NK-92 treated with Interleukin-12 subunit alpha and Interleukin-12 subunit beta, amount 100 ng/mL, for 24 hours (cell line): ENCODE data around the gene TMEM109.

Experiments used
- DNase-seq: peaks from one replicate; lab custom pipeline; 2025; lab: John Stamatoyannopoulos, UW

TMEM109 gene, protein sequence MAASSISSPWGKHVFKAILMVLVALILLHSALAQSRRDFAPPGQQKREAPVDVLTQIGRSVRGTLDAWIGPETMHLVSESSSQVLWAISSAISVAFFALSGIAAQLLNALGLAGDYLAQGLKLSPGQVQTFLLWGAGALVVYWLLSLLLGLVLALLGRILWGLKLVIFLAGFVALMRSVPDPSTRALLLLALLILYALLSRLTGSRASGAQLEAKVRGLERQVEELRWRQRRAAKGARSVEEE

DNA sequence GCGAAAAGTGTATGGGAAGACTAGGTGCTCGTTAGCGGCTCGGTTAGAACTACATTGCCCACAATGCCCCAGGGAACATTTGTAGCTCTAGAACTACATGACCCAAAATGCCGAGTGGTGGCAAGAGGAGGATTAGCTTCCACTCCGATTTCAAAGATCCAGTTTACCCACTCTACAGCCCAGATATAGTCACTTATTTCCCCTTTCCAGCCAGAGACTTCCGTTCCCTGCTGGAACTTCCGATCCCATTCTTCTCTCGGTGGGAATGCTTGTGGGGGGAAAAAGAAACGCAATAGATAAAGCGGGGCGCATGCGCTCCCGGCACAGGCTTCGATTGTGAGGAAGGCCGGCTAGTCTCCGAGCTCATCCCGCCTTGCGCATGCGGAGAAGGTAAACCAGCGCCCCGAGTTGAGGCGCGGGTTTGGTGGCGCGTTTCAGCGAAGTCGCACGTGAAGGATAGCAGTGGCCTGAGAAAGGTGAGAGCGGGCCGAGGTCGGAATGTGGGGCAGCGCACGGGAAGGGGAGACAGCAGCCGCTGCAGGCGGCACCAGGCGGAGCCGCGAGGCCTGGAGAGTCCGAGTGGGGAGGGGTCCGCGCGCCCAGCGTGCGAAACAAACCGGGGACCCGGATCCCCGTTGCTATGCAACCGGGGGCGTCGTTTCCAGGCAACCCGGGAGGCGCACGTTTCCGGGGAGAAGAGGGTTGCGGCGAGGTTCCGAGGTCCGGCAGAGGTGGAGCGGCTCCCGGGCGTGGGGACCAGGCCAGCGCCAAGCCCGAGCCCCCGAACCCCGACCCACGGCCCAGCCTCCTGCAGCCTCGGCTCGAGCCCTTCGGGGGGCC lies at the start of gene TMEM109:
TMEM109 (plus strand) TSS at position 366 of the 840 bp plus-strand sequence. CDS start 5,536 bp downstream, outside the sequence.
- DNase-seq: peak; percentile 88

DNA sequence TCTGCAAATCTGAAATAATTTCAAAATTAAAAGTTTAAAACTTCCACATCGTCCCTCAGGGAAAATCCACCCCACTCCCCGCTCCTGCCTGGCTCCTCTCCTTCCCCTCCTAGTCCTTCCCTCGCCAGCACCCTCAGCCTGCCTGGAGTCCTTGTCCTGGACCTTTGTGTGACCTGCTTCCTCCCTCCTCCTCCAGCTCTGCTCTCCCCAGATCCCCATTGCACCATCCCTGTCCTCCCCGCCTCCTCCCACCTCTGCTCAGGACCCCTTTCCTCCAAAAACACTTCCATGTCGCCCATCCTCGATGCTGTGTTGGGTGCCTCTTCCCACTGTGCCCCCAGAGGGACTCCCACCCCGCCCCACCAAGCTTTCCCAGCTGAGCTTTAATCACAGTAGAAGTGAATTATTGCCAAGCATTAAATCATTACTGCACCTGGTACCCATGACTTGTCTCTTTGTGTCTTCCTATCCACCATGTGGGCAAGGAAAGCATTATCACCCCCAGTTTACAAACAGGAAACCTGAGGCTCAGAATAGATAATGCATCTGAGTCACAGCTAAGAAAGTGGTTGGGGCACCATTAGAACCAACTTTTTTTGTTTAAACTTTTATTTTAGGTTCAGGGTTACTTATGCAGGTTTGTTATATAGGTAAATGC lies 49.0 kb upstream of the TMEM109 start:
- no peak for DNase-seq

DNA sequence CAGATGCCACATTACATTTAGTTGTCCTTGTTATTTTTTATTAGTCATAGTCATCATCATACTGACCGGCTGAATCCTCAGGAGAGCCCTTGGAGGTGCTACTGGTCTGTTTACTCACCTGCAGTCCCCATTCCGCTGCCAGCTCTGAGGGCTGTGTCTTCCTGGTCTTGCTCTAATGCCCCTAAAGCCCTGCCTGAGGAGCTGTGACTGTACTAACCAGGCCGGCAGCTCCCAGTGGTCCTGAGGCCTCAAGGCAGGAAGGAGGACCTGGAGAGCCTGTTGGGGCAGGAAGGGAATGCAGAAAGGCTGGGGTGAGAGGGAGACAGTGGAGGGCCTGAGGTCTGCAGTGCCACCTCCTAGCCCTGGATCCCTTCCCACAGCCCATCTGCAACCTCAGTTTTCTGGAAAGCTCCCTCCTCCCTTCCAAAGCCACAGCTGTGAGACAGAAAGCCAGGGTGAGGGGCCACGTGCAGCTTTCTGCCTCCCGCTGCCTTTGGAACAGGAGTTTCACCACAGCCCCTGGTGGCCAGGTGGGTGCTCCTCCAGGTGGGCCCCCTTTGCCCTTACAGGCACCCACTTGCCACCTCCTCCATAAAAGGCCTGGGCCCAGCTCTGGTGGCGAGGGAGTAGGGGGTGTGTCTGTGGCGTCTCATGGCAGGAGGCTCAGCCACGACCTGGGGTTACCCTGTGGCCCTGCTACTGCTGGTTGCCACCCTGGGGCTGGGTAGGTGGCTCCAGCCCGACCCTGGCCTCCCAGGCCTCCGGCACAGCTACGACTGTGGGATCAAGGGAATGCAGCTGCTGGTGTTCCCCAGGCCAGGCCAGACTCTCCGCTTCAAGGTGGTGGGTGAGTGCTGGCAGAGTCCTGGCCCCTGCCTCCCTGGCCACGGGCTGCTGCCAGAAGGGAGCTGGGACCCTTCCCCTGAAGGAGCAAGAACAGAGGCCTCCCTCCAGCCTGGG lies 46.8 kb upstream of the TMEM109 start, which contains the start of gene ZP1:
ZP1 (plus strand) TSS at position 632 of the 960 bp plus-strand sequence; CDS start at position 652, 20 bp downstream.
- no peak for DNase-seq

DNA sequence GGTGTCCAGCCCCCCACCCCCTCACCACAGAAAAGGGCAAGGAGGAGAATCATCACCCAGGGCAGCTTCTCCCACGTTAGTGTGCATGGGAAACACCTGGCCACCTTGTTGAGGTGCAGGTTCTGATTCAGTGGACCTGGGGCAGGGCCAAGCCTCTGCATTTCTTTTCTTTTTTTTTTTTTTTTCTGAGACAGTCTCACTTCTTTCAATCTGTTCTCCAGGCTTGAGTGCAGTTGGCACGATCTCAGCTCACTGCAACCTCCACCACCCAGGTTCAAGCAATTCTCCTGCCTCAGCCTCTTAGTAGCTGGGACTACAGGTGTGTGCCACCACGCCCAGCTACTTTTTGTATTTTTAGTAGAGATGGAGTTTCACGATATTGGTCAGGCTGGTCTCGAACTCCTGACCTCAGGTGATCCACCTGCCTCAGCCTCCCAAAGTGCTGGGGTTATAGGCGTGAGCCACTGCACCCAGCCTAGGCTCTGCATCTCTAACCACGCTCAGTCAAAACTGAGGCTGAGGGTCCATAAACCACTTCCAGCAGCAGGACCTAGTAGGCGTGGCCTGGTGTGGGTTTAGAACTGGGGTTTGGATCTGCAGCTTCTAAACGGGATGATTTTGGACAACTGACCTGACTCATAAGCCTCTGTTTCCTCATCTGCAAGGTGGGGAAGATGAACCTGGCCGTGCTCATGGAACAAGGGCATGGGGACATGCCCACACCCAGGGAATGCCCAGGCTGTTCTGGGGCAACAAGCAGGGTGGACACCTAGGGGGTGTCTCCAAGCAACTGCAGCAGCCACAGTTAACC lies 45.9 kb upstream of the TMEM109 start:
- no peak for DNase-seq

DNA sequence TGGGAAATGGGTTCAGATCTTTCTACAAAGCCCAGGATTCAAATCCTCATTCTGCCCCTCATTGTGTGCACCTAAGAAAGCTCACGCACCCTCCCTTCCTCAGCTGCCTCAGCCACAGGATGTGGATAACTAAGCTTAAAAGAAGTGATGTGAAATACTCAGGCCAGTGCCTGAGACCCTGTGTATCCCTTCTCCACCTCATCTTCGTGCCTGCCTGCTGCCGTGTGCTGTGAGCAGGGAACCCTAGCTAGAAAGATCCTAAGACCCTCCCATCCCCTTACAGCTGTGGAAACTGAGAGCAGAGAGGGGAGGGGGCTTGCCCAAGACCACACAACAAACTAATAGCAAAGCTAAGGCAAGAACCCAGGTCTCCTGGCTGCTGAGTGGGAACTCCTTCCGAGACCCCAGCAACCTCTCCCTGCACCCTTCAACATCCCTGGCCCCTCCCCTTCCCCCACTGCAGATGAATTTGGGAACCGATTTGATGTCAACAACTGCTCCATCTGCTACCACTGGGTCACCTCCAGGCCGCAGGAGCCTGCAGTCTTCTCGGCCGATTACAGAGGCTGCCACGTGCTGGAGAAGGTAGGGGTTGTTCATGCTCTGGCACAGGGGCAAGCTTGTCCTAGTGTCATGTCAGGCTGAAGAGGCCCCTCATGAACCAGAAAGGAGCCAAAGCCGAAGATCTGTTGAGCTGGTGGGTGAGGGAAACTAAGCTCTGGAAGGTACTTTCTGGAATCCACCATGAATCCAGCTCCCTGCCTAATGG lies 45.1 kb upstream of the TMEM109 start:
- DNase-seq: no peak

DNA sequence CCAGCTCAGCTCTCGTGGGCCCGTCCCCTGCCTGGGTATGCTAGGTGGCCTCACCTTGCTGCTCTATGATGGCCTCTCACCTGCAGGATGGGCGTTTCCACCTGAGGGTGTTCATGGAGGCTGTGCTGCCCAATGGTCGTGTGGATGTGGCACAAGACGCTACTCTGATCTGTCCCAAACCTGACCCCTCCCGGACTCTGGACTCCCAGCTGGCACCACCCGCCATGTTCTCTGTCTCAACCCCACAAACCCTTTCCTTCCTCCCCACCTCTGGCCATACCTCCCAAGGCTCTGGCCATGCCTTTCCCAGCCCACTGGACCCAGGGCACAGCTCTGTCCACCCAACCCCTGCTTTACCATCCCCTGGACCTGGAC lies 44.5 kb upstream of the TMEM109 start:
- no peak for DNase-seq

DNA sequence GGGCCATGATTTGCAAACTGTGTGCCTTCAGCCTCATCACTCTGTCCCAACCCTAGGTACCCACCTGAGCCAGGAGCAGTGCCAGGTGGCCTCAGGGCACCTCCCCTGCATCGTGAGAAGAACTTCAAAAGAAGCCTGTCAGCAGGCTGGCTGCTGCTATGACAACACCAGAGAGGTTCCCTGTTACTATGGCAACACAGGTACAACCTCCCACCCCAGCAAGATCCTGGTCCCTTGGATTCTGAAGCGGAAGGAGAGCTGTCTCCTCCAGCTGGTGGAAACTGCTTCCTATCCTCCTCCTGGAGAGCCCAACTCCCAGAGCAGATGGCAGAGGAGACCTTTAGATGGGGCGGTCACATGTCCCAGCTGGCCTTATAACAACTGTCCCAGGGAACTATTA lies 43.7 kb upstream of the TMEM109 start:
- DNase-seq: no peak

DNA sequence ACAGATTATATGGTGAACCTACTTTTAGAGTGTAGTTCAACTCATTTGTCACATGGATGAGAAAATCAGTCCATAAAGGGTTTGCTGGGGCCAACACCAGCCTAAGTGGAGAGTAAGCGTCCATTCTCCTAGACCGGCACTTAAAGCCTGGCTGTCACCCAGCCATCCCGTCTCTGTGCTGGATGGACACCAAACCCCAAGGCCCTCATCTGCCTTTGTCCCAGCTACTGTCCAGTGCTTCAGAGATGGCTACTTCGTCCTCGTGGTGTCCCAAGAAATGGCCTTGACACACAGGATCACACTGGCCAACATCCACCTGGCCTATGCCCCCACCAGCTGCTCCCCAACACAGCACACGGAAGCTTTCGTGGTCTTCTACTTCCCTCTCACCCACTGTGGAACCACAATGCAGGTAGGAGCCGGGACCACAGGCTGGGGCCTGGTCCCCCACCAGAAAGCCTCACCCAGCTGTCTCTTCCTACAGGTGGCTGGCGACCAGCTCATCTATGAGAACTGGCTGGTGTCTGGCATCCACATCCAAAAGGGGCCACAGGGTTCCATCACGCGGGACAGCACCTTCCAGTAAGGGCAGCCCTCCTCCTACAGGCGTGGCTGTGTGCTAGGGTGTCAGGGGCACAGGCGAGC lies 43.1 kb upstream of the TMEM109 start:
- no peak for DNase-seq

DNA sequence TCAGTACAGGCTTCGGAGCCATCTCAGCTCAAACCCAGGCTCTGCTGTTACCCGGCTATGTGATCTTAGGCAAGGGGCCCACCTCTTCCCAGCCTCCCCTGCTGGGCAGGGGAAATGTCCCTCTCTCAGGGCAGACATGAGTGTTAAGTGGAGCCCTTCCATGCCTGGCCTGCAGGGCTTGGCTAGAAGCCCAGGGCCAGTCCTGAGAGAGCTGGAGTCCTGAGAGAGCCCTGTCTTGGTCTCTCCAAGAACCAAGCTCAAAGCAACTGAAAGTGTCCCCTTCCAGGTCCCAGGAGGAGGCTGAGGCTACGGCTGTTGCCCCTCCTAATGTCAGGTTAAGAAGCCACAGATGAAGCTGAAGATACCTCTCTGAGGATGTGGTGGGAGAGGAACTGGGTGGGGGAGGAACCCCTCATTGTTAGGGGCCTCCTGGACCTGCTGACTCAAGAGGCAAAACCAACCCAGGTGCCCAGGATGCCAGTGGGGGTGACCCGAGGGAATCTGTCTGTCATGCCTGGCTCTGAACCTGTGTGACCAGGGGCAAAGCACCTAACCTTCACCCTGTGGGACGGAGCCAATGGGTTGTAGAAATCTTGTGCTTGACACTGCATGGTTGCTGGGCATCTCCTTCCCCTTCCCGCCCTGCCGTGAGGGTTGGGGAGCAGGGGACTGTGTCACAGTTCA lies 42.4 kb upstream of the TMEM109 start:
- DNase-seq: no peak

DNA sequence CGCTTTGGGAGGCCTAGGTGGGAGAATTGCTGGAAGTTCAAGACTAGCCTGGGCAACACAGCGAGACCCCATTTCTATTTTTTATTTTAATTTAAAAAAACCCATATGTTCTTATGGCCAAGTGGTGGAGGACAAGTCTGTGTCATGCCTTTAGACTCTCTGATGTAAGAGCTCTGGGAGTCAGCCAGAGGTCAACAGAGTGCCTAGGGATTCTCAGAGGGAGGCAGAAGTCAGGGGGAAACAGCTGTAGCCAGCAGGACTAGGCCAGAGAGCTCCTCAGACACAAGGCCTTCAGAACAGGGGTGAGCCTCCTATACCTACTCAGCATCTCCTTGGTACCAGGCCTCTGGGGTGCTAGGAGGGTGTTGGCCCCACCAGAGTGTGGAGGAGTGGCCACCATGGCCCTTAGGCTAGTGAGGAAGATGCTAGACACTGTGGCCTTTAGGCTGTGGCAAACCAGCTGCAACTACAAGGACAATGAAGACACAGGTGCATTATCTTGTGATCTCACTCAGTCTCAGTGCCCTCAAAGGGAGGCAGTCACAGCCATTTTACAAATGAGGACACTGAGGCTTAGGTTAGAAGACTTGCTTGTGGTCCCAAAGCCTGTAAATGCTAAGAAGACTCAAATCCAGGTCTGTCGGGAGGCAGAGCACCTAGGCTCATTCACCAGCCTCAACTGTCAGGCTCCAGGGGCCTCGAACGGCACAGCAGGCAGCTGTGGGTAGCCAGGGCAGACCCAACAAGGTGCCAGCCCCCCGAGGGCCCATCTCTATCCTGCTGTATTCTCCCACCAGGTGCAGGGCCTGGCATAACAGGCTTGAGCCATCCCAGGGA lies 41.6 kb upstream of the TMEM109 start:
- DNase-seq: no peak

DNA sequence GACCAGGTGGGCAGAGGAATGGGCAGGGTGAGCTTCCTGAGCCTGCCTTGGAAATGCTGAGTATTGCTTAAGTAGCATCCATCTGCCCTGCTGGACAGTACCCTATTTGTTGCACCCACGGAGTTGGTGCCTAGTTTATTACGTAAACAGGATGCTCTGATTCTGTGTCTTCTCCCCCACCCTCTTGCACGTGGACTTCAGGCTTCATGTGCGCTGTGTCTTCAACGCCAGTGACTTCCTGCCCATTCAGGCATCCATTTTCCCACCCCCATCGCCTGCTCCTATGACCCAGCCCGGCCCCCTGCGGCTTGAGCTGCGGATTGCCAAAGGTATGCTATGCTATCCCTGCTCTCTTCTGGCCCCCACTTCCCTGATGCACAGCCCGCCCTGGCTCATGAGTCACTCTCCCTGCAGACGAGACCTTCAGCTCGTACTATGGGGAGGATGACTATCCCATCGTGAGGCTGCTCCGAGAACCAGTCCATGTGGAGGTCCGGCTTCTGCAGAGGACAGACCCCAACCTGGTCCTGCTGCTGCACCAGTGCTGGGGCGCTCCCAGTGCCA lies 40.9 kb upstream of the TMEM109 start:
- DNase-seq: no peak

DNA sequence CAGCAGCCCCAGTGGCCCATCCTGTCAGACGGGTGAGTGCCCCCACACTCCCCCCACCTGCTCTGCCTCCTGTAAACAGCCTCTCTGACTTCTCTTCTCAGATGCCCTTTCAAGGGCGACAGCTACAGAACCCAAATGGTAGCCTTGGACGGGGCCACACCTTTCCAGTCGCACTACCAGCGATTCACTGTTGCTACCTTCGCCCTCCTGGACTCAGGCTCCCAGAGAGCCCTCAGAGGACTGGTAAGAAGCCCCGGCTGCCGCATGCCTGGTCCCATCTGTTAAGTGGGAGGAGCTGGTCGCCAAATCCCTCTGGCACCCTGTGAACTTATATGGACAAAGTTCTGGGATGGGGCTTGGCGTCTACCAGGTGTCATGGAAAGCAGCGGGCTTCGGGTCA lies 40.4 kb upstream of the TMEM109 start:
- no peak for DNase-seq

DNA sequence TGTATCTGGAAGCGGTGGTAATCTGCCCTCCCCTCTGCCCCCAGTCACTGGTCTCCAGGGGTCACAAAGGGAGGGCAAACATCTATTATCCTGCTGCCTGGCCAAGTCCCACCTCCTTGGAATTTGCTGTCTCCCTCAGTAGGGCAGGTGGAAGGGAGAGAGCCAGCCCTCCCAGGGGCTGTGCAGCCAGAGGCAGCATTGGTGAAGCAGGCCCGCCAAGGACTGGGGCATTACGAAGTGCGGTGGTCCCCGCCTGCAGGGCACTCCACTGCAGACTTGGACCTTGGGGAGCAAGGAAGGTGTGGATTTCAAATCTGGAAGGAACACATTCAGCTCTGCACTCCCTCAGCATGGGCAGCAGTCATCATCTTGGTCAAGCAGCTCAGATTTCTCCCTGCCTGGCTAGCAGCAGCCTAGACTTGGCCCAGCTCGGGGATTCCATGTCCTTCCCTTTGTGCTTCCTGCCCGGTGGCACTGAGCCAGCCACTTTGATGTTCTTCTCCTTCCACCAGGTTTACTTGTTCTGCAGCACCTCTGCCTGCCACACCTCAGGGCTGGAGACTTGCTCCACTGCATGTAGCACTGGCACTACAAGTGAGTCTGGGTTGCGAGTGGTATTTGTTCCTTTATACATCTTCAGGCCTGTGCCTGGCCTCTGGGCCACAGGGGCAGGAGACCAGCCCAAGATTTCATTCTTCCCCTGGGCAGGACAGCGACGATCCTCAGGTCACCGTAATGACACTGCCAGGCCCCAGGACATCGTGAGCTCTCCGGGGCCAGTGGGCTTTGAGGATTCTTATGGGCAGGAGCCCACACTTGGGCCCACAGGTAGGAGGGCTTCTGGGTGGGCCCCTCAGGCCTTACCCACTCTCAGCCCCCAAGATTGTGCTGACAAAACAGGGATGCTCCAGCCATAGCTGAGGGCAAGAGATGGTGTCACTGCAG lies 39.3 kb upstream of the TMEM109 start:
- DNase-seq: no peak

DNA sequence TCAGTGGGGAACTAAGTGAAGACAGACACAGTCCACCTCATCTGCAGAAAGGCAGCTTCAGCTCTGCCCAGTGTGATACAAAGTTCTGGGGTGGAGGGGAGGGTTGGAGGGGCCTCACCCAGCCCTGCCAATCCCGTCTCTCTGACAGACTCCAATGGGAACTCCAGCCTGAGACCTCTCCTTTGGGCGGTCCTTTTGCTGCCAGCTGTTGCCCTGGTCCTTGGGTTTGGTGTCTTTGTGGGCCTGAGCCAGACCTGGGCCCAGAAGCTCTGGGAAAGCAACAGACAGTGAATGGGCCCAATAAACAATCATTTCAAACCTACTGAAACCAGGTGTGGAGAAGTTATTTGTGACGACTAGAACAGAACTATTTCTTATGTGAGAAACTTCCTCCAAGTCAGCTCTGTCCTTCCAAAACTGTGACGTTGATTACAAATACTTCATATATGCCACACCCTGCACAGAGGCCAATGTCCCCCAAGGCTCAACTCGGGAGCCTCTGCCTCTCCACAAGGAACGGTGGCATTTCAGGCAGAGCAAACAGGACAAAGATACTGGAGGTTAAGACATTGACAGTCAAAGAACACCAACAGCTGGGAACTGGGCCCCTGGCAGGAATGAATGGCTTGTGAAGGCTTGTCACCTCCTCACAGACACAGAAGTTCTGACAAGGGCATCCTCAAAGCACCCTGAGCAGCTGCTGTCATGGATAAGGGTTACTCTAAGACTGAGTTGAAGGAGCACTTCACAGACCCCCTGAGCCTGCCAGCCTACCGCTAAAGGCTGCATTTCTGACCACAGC lies 38.4 kb upstream of the TMEM109 start:
- DNase-seq: no peak

DNA sequence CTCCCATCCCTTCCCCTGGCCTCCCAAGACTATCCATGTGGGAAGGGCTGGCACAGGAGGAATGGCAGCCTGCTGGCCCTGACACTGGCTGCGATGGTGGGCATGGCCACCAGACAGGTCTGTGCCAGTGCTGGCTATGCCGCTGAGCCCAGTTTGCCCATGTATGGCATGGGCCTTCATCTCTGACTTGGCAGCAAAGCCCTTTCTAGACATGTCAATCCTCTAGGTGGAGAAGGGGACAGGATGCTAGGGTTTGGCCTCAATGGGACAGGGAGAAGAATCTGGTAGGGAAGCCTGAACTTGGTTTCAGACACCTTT lies 37.8 kb upstream of the TMEM109 start:
- no peak for DNase-seq
